PC-9 (cell line): Measurements from ENCODE around the gene H19.

Experiments
- EZH2 ChIP-seq: fragments of 200-600 bp; sonication (generic); IDR thresholded peaks from 2 replicates; pipeline ENCODE4 v1.8.0; 2017; ENCODE audit warnings: antibody characterized with exemption, low read depth
- TF ChIP-seq, protein P1 (sequence below): fragments of 200-600 bp; sonication (generic); conservative IDR thresholded peaks from 2 replicates; pipeline ENCODE4 v1.6.1; 2017; ENCODE audit warnings: mixed run types, antibody characterized with exemption, mild to moderate bottlenecking, moderate library complexity

- TF ChIP-seq, protein P1, sequence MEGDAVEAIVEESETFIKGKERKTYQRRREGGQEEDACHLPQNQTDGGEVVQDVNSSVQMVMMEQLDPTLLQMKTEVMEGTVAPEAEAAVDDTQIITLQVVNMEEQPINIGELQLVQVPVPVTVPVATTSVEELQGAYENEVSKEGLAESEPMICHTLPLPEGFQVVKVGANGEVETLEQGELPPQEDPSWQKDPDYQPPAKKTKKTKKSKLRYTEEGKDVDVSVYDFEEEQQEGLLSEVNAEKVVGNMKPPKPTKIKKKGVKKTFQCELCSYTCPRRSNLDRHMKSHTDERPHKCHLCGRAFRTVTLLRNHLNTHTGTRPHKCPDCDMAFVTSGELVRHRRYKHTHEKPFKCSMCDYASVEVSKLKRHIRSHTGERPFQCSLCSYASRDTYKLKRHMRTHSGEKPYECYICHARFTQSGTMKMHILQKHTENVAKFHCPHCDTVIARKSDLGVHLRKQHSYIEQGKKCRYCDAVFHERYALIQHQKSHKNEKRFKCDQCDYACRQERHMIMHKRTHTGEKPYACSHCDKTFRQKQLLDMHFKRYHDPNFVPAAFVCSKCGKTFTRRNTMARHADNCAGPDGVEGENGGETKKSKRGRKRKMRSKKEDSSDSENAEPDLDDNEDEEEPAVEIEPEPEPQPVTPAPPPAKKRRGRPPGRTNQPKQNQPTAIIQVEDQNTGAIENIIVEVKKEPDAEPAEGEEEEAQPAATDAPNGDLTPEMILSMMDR, result no peak
- no peak for TF ChIP-seq EZH2
These were observed 26.7 kb downstream of the H19 start for GRCh38 chr11:1970956-1971355.
